Measurements from ENCODE around the gene RGS7BP. TPM values are rescaled to one million over a fixed set of nuclear protein-coding genes. Genes with fewer than 3 reads are reported as not detected.

Gene RGS7BP
- total RNA-seq, 1 donor from 2014 or later, result not detected

DNA sequence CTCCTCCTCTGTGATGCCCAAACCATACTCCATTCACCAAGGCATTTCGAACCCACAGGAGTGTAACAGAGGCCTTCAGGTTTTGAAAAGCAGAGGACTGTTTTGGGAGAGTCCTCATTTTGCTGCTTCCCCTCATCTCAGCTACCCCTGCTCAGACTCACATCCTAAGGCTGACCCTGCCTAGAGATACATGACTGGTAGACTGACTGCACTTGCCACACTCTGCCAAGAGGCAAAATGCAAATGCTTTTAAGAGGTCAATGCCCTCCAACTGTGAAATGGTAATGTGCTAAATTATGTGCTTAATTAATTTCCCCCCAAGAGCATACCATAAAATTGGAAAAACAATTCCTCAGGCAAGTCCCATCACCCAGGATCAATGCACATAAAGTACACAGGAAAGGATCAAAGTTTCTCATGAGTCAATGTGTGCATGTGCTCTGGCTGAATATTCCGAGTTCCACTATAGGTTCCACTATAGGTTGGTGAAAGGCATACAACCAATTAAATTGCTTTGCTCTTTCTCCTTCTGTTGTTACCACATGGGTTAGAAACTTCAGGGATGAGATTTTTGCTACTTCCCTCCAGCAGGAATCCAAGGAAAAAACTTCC lies 87.0 kb downstream of the RGS7BP start:
- Mint-ChIP-seq H3K27ac (ENCODE audit: unreplicated experiment) (no peak overlapping the region), H3K27me3 (ENCODE audit: unreplicated experiment) (peaks cover 24% of the 10 kb centered on the region), H3K9me3 (ENCODE audit: unreplicated experiment) (no peaks in the 10 kb centered on the region), H3K4me3 (ENCODE audit: unreplicated experiment) (no peak overlapping the region), H3K36me3 (ENCODE audit: unreplicated experiment) (no peaks in the 10 kb centered on the region), H3K4me1 (ENCODE audit: unreplicated experiment) (no peaks in the 10 kb centered on the region)
- no peak for TF ChIP-seq CTCF (IDR thresholded peaks at IDR 0.05)
- no peak for DNase-seq (ENCODE audit: extremely low spot score, unreplicated experiment)

- no peak for TF ChIP-seq CTCF (IDR thresholded peaks at IDR 0.05)
- H3K36me3 Mint-ChIP-seq (ENCODE audit: unreplicated experiment), result no peaks in the 10 kb centered on the region
- DNase-seq (ENCODE audit: extremely low spot score, unreplicated experiment), result no peak
- no peak overlapping the region for H3K27ac Mint-ChIP-seq (ENCODE audit: unreplicated experiment)
- H3K4me1 Mint-ChIP-seq (ENCODE audit: unreplicated experiment), result no peaks in the 10 kb centered on the region
- H3K9me3 Mint-ChIP-seq (ENCODE audit: unreplicated experiment), result no peaks in the 10 kb centered on the region
- H3K27me3 Mint-ChIP-seq (ENCODE audit: unreplicated experiment), result peaks cover 17% of the 10 kb centered on the region
- H3K4me3 Mint-ChIP-seq (ENCODE audit: unreplicated experiment), result no peak overlapping the region
Measured at GRCh38 chr5:64594025-64594424, 88.2 kb downstream of the RGS7BP start.

- H3K27me3 Mint-ChIP-seq (ENCODE audit: unreplicated experiment), result peaks cover 18% of the 10 kb centered on the region
- no peaks in the 10 kb centered on the region for H3K36me3 Mint-ChIP-seq (ENCODE audit: unreplicated experiment)
- no peak for DNase-seq (ENCODE audit: extremely low spot score, unreplicated experiment)
- H3K27ac Mint-ChIP-seq (ENCODE audit: unreplicated experiment), result no peak overlapping the region
- H3K9me3 Mint-ChIP-seq (ENCODE audit: unreplicated experiment), result no peaks in the 10 kb centered on the region
- H3K4me1 Mint-ChIP-seq (ENCODE audit: unreplicated experiment), result no peaks in the 10 kb centered on the region
- no peak for TF ChIP-seq CTCF (IDR thresholded peaks at IDR 0.05)
- H3K4me3 Mint-ChIP-seq (ENCODE audit: unreplicated experiment), result no peak overlapping the region
Measured at GRCh38 chr5:64594601-64595000, 88.8 kb downstream of the RGS7BP start.

DNA sequence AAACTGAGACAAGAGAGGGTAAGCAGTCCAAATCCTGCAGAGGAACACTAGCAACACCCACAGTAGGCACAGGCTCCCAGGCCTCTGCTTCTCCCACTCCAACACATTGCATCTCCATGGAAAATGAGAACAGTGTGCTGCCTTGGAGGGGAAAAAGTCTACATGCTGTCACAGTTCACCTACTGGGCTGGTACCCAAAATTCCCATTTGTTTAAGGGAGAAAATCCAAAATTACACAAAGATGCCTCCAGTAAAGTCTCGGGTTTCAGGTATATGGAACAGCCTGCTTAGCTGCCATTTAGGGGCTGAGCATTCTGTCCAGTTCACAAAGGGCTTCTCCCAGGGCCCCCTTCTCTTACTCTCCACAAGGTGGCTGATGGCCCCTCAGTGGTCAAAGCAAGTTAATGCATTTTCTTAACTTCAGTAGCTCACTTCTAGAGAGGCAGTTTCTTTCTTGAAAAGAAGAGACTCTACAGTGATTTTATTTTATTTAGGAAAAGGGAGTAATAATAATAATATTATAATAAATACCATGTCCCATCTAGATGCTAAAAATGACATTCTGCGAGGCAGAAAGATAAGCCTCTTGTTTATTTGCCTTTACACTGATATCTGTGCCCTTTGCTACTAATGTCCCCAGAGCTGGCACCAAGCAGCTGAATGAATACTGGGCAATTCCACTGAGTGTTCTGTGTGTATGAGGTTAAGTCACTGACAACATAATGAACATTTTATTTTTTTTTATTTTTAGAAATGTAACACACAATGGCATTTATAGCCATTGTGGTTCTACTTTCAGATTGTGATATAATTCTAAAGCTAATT lies 89.4 kb downstream of the RGS7BP start:
- Mint-ChIP-seq H3K4me1 (ENCODE audit: unreplicated experiment) (no peaks in the 10 kb centered on the region), H3K27ac (ENCODE audit: unreplicated experiment) (no peak overlapping the region), H3K4me3 (ENCODE audit: unreplicated experiment) (no peak overlapping the region), H3K9me3 (ENCODE audit: unreplicated experiment) (no peaks in the 10 kb centered on the region), H3K36me3 (ENCODE audit: unreplicated experiment) (no peaks in the 10 kb centered on the region), H3K27me3 (ENCODE audit: unreplicated experiment) (peaks cover 15% of the 10 kb centered on the region)
- DNase-seq (ENCODE audit: extremely low spot score, unreplicated experiment), result no peak
- TF ChIP-seq CTCF (IDR thresholded peaks at IDR 0.05), result no peak

GRCh38 chr5:64599226-64599625 lies 93.4 kb downstream of the RGS7BP start:
- no peaks in the 10 kb centered on the region for H3K4me1 Mint-ChIP-seq (ENCODE audit: unreplicated experiment)
- no peak overlapping the region for H3K27ac Mint-ChIP-seq (ENCODE audit: unreplicated experiment)
- H3K36me3 Mint-ChIP-seq (ENCODE audit: unreplicated experiment), result no peaks in the 10 kb centered on the region

More at GRCh38 chr5:64599226-64599625, 93.4 kb downstream of the RGS7BP start:
- DNase-seq (ENCODE audit: extremely low spot score, unreplicated experiment), result no peak
- Mint-ChIP-seq H3K4me3 (ENCODE audit: unreplicated experiment) (no peak overlapping the region), H3K9me3 (ENCODE audit: unreplicated experiment) (no peaks in the 10 kb centered on the region), H3K27me3 (ENCODE audit: unreplicated experiment) (peaks cover 18% of the 10 kb centered on the region)
- no peak for TF ChIP-seq CTCF (IDR thresholded peaks at IDR 0.05)
